Stimulated activated CD8-positive, alpha-beta memory T cell treated with anti-CD3 and anti-CD28 coated beads, Interleukin-2, amount 100 ng/mL, for 48 hours (primary cell): ENCODE results near the gene GBA2.

Experiments
- DNase-seq, 2 donors: peaks; one replicate each; pipeline ENCODE4 v3.0.0-alpha.2; 2020; ENCODE audit warnings: low read depth in 2 of 2

The GBA2 gene

DNA sequence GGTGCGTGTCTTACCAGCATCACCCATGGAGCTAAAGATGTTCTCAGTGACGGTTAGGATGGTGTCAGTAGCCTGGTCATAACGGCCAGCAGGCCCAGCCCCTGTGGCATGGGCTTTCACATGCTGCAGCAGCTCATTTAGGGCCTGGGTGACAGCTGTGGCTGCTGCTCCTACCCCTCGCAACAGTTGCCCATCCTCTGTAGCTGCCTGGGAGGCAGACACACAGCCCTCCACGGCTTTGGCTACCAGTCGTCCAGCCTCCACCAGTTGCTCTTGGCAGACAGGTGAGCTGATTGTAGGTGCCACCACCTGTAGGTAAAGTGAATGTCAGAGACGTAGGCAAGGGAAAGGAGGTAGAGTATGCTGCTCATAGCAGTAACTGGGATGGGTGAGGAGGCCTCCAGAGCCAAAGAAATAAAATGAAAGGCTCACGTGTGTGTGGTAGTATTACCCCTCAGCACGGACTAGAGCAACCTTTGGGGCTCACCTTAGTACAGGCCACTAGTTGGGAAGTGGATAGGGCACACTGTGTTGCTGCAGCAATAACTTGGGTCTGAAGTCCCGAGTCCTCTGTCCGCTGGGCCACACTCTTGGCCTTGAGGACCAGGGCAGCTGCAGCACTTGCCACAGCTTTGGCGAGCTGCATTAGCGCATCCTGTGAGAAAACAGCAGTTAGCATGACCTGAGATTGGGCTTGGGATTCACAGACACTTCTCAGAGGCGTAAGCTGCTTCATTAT, 31.7 kb downstream of the GBA2 start:
- no peak for DNase-seq

DNA sequence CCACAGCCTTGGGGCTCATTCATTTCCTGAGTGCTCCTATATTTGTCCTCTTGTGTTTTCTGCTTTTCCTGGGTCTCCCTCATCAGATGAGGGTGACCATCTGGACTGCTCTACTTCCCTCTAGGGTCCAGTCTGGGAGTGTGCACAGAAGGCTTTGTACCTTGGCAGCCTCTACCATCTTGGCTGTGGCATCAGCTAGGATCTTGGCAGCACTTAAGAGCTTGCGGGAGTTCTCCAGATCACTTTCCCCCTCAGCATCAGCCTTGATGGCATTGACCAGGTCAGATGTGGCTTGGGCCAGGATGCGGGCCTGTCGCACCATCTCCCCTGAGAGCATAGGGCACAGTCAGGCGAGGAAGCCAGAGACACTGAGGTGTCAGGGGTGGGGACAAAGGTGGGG, 32.8 kb downstream of the GBA2 start:
- no peak for DNase-seq

DNA sequence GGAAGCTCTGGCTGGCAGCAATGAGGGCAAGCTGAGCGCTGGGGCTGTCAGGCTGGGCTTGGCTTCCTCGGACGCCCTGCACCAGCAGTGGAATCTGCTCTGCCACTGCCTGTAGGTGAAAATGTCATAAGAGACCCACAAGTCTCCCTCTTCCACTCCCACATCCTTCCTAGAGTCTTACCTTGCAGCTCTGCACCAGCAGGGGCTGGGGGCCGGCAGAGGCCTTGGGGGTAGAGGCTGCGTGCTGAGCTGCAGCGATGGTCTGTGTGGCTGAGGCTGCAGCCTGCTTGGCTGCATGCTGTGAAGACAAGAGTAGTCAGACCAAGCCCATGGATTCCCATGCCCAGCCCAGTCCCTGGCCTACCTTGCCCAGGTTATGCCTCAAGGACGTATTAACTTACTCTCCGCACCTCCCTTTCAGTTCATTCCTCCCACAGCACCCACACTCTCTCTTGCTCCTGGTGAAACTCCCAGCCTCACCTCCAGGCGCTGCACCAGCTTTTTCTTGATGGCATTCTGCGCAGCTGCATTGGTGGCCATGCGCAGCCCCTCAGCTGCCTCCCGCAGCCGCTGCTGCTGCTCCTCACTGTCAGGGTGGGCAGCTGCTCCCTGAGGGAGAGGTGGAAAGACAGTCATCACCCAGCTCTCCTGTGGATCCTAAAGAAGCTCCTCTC, 34.3 kb downstream of the GBA2 start:
- DNase-seq, result no peak

DNA sequence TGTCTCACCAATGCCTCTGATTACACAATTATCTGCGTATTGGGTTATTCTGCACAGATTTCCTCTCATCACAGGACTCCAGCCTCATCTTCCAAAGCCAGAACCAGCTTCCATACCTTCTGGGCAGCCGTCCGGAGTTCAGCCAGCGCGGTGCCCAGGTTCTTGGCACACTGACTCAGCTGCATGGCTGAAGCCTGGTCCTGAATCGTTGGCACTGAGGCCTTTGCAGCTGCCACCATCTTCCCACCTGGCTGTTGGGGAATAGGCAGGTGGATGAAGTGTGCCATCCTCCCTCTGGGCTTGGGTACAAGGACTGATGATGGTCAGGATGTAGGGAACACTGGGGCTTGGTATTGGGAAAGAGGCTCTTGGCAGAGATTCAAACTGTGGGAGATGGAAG, 34.9 kb downstream of the GBA2 start:
- DNase-seq, result no peak

DNA sequence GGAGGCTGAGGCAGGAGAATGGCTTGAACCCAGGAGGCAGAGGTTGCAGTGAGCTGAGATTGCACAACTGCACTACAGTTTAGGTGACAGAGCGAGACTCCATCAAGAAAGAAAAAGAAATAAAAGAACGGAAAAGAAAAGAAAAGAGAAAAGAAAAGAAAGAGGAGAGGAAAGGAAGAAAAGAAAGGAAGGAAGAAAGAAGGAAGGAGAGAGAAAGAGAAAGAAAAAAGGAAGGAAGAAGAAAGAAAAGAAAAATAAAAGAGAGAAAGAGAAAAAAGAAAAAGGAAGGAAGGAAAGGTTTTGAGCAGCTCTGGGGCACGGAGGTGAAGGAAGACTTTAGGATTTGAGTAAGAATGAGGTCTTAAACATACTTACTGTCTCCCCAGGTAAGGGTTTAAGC, 35.5 kb downstream of the GBA2 start:
- DNase-seq, result no peak

DNA sequence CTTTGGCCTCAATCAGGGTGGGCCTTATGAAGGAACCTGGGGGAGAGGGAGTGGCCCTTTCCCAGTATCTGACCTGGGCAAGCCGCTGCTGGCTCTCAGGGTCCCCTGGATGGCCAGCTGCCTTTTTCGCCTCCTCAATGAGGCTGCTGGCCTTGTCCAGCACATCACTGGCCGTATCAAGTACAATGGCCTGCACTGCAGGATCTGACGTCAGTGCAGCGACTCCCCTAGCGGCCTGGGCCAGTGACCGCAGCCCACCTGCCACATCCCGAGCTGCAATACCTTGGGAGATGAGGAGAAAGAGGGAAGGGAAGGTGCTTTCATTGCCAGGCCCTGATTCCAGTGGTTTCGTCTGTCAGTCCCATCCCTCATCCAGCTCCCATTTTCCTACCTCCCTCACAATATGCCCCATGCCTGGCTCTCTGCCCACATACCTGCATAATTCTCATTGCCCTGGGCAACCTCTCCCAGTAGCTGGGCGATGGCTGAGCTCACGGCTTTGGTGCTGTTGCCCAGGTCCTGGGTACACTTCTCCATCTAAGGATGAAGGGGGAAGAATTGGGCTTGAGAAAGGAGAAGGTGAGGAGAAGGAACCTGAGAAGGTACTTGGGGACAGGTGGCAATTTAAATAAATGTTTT, 36.1 kb downstream of the GBA2 start:
- DNase-seq, result no peak

DNA sequence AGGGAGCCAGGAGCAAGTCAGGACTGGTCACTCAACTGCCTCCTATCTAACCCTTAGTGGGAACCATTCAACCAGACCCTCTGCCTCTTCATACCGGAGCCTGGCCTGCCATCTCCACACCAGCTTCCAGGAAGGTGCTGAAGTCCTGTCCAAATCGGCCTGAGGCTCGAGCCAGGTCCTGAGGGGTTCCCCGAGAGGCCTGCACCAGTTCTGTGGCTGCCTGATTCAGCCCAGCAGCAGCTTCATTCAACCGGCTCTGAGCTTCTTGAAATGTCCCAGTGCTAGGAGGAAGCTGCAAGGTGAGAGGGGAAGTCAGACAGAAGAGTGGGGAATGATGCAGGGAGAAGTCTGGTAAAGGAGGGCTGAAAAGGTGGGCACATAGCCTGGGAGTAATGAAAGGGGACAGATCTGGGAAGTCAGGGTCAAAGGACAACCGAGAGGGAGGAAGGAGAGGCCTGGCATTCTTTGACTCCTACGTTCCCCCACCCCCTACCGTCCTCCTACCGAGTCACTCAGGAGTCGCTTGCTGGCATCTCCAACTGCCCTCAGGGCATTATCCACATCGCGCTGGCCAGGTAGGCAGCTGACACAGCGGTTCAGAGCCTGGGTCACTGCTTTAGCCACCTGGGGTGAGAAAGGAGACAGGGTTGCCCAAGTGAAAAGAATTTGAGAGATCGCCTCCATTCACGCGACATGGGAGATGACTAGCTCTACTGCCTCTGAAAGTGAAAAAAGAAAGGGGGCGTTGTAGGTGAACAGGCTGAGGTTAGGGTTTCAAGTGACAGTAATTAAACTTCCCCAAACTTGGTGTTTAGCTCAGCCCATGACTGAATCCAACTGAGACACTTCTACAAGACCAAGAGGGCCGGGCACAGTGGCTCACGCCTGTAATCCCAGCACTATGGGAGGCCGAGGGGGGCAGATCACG, 37.3 kb downstream of the GBA2 start:
- DNase-seq, result no peak

DNA sequence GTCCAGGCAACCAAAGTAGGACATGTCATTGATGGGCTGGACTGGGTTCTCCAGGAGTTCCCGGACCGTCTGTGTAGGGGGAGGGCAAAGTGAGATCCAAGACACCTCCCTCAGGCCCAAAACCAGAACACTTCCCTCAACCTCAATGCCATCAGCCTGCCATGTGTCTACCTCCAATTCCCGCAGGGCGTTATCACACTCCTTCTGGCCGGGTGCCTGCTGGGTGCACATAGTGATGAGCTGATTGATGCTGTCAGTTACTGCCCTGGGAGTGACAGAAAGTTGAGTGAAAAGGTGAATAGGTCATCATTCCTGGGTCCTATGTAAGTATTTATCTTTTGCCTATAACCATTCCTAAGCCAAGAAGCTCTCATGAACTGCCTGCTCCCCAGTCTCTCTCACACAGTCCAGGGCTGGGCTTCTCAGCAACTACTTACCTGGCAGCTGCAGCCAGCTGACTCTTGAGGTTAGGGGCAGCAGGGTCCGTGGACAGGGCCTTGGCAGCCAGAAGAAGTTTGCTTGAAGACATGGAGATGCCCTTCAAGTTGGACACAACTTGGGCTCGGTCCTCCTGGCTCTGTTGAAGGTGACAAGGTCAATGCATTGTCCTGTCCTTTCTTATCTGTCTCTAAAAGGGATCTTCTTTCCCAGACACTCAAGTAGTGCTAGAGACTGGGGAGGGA, 38.1 kb downstream of the GBA2 start:
- DNase-seq, result no peak

DNA sequence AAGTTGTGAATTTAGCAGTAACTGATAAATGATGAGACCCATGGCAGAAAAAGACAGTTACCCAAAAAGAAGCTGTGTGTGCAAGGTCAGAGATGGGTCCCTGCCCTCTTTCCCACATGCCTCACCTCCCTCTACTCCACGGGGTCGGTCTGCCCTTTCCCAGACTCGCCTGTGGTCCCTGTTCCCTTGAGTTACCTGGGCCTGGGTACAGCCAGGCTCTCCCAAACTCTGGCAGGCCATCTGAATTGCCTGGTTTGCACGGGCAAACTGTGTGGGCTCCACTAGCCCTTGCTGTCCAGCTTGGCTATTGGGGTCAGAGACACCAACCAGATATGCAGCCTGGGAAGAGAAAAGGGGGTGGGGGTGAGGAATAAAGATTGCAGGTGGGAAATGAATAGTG, 40.9 kb downstream of the GBA2 start:
- DNase-seq, result no peak

DNA sequence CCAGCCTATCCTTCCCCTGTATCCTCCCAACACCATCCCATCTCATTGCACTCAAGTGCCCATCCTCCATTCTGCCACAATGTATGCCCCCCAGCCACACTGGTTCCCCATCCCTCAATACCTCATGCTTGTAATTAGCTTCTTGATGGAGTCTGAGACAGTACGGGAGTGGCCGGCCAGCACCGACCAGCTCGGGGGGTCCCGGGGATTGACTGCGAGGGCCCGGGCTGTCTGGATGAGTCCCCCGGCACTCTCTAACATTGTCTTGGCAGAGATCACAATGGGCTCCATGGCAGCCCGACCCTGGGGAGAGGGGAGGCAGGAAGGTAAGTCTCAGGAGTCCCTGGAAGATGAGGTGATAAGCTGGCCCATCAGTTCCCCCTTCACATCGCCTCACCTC, 42.1 kb downstream of the GBA2 start:
- no peak for DNase-seq

DNA sequence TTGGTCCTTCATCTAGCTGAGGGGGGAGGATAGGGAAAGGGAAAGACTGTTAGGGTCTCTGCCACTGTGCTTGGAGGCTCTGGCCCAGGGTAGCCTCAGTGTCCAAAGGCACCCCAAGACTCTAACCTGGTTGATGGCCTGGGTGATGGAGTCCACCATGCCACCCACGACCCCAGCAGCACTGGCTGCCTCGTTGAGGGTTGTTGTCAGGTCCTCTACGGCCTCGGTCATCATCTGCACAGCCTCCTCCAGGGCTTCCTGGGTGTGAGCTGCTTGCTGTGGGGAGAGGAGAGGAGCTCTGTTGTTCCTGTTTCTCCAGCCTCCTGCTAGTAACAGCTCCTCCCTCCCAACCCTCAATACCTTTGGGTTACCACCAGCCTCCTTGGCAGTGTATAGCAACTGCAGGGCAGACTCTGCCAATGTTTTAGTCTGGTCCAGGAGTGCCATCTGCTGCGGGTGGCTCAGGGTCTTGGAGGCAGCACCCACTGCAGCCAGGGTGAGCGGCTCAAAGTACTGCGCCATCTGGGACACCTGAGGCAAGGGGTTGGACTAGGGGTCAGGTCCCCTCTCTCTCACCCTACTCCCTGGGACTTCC, 43.1 kb downstream of the GBA2 start:
- DNase-seq, result no peak

DNA sequence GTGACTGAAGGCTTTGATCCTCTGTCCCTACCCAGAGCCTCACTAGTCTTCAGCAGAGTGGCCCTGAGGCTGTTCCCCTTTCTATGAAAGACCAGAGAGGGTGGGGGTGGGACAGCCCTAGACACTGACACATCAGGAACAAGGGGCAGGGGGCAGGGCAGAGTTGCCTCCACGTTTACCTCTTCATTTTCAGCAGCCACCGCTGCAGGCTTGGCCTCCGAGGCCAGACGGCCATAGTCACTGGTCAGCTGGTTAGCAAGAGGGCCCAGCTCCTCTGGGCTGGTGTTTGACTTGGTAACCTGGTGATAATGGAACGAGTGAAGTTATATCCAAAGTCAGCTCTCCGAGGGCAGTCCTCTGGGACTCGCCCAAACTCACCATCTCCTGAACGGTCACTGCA, 43.7 kb downstream of the GBA2 start:
- no peak for DNase-seq

DNA sequence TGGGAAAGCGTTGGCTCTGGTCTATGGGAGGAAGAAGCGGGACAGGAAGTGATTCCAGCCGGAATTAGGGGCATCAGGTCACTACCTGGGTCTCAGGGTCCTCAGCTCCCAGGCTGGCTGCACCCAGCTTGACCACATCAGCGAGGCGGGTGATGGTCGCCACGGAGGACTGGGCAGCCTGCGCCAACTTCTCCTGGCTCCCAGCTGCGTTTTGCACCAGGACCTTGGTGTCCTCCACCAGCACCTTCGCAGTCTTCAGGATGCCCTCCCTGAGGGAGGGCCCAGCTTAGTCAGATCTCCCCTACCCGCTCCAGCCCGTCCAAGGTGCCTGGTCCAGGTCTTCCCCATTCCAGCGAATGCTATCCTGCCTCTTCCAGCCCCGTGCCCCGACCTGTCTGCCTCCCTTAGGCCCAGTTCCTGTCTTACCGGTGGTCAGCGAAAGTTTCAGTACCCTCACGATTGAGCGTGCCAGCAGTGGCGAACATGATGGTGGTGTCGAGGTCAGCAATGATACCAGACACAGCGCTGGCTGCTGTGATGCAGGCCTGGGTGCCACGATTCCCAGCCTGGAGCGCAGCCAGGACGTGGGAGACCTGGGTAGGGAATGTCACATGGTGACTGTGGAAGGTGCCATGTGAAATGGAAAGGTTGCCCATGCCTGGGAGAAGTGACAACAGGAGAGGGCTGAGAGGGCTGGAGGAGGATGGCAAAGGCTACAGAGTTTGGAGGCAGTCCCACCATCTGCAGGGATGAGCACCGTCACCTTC, 44.9 kb downstream of the GBA2 start:
- DNase-seq, result no peak

DNA sequence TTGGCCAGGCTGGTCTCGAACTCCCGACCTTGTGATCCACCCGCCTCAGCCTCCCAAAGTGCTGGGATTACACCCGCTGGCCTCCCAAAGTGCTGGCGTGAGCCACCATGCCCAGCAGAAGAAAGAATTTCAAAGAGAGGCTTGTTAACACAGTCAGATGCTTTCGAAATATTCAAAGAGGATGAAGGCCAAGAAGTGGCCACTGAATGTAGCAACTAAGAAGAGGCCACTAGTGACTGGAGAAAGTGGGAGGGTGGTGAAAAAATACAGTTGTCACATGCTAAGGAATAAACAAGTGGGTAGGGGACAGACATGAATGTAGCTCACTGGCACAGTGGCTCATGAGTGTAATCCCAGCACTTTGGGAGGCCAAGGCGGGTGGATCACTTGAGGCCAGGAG, 46.3 kb downstream of the GBA2 start:
- DNase-seq, result no peak

DNA sequence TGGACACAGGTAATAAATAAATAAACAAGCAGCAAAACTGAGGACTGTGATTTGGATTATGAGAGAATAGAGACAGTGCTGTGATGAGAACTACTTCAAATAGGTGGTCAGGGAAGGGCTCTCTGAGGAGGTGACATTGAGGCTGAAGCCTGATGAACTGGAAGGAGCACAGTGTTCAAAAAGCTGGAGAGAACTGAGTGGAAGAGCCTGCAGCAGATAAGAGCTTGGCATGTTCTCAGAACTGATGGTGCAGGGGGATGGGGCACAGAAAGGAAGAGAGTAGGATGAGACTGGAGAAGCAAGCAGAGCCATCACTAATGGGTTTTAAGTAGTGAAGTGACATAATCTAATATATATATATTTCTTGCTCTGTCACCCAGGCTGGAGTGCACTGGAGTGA, 48.1 kb downstream of the GBA2 start:
- no peak for DNase-seq

DNA sequence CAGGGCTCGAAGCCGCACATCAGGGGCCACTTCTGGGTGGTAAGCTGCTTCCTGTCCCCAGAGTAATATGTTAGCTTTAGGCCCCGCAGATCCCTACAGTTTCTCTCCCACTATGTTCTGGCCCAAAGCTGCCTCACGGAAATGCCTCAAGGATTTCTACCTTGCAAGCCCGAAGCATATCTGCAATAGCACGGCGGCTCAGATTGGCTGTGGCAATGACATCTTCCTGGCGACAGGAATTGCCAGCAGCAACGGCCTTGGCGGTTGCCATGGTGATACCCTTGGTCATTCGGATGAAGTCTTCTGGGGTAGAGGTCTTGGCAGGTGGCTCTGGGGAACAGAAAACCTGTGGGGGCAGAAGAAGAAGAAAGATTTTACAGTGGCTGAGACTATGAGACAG, 49.0 kb downstream of the GBA2 start:
- no peak for DNase-seq

DNA sequence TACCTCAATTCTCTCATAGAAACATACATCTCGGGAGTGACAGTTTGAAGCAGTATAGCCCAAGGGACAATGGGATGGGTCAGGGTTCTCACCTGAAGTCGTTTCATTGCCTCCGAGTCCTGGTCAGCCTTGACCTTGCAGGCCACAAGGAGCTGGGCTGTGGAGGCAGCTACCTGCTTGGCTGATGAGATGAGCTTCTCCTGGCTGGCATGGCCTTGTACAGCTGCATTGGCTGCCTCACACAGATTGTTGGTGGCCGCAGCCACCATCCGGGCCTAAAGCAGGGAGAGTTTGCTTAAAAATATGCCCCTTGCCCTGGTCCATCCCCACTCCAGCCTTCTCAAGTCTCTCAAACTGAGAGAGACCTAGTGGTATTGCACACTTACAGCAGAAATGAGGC, 50.8 kb downstream of the GBA2 start:
- DNase-seq, result no peak

DNA sequence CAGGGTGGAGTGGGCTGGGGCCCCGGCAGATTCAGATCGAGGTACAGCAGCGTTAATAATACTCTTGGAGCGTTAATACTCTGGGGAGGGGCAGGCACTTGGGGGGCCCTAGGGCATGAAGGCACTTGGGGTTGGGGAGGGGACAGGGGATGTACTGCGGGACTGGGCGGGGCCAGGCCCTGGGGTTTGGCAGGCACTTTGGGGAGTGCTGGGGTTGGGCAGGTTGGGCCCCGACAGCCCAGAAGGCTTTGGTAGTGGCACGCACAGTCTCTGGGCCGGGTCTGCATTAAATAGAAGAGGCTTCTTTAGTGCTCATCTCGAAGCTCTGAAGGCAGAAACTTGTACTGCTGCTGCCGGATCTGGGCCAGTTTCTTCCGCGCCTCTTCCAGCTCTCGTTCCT, 51.5 kb downstream of the GBA2 start:
- no peak for DNase-seq

DNA sequence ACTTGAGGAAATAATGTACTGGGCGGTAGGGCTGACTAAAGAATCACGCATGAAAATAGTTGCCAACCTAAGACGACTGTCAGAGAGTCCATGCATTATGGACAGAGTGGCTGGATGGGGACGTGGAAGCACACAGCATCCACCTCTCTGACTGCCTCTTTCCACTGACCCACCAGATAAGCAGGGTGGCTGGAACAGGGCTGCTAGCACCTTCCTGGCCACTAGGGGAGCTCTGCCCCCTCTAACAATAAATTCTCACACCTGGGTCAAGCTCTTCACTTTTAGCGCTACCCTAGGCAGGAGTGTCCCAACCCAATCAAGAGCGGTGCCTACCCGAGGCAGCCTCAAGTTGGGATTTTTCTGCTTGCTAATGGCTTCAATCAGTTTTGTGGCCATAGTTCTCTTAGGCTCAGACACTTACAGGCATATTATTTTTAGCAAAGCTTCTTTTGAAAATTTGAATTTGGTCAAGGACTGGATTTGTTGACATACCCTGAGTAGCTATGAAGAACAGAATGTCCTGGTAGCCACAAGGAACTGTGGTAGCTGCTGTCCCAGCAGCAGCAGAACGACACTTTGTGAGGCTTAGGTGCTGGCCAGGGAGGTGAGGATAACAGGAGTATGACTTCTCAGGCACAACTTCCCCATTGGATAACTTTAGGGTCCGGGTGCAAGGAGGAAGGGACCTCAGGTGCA, 52.4 kb downstream of the GBA2 start:
- DNase-seq, result peak in 1 of 2 donors; percentile 37

DNA sequence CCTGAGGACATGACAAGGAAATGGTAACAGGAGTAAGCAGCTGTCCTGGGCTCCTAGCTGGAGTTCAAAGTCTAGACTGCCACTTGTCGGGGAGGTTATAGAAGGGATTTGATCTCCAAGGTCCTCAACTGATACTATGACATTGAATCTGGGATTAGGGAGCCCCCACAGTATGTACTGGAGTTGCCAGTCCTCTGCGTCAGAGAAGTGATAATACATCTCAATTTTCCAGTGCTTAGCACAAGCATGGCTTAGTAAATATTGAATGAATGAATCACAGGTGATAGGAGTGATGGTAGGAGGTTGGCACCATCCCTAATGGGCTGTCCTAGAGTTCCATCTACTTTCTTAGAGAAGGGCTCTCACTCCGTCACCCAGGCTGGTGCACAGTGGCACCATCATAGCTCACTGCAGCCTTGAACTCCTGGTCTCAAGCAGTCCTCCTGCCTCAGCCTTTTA, 53.1 kb downstream of the GBA2 start:
- no peak for DNase-seq
